ENCODE data around the gene TMEM132A. TPM values are rescaled to one million over a fixed set of nuclear protein-coding genes. Genes with fewer than 3 reads are reported as not detected.

The TMEM132A gene
- total RNA-seq, 1 experiment from 2014 or later, result 84.2 TPM

DNA sequence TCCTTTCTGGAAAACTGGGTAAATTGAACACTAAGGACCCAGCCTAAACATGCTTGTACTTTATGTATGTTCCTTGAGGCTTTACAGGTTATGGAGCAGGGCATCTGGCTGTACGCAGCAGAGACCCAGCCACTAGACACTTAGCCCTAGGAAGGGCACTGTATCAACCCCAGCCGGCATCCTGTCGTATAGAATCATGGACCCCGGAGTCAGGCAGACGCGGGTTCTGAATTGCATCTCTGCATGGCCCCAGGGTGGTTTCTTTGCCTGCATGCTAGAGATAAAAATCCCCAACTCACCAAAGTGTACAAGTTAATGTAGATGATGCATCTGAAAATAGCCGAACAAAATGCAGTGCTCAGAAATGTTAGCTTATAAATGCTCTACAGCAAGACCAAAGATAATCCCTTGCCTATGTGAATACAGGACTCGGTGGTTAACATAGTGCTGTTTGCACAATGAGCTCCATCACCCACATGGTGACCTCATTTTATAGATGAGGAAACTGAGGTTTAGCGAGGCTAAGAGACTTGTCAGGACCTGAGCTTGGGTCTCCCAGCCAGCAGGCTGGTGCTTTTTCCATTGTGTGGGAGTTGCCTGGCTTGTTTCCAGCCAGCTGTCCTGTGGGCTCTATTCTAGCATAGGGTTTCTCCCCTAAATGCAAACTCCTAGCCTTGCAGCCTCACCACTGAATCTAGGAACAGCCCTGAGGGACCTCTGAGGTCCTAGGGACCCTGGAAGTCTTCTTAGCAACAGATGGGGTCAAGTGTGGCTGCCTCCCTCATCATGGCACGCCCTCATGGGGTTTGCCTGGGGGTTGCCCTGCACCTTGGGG is 54.5 kb downstream of the TMEM132A start:
- no peaks in the 10 kb centered on the region for H3K9me2 ChIP-seq (replicated peaks; ENCODE audit: low read length)
- no TSS peak for BruUV-seq (replicated peaks)
- no peaks in the 10 kb centered on the region for H3F3A ChIP-seq (ENCODE audit: low read length, unreplicated experiment)
- no peak overlapping the region for H3K4me2 ChIP-seq (ENCODE audit: low read length)
- no peaks in the 10 kb centered on the region for H3K4me1 ChIP-seq (ENCODE audit: insufficient read depth, low read length)
- POLR2A ChIA-PET (ENCODE audit: unreplicated experiment), result no interaction called here
- no peak for DNase-seq
- no peaks in the 10 kb centered on the region for H4K20me1 ChIP-seq (ENCODE audit: low read length)
- no peaks in the 10 kb centered on the region for H3K36me3 ChIP-seq (ENCODE audit: low read depth, low read length)
- H3K9me3 ChIP-seq (ENCODE audit: low read length), result no peaks in the 10 kb centered on the region
- no peak overlapping the region for H3K4me3 ChIP-seq (ENCODE audit: low read length)
- no peak overlapping the region for H3K9ac ChIP-seq (ENCODE audit: low read length)
- TF ChIP-seq EZH2phosphoT487 (IDR thresholded peaks at IDR 0.05; ENCODE audit: borderline replicate concordance, low read length) (no peak), EZH2 (IDR thresholded peaks at IDR 0.05; ENCODE audit: low read length, unreplicated experiment) (no peak)
- no peaks in the 10 kb centered on the region for H3K79me2 ChIP-seq (ENCODE audit: low read length)
- CTCF ChIA-PET, result no interaction called here
- H2AFZ ChIP-seq (ENCODE audit: low read length), result no peak overlapping the region
- H3K27ac ChIP-seq (ENCODE audit: low read length), result no peak overlapping the region
- H3K27me3 ChIP-seq (ENCODE audit: low read length), result 0 out of 2 replicates have a peak, but pooled peaks cover 4% of the 10 kb centered on the region
- ATAC-seq, result no peak
- intact Hi-C loops (cut with micrococcal nuclease), result no loop called here

DNA sequence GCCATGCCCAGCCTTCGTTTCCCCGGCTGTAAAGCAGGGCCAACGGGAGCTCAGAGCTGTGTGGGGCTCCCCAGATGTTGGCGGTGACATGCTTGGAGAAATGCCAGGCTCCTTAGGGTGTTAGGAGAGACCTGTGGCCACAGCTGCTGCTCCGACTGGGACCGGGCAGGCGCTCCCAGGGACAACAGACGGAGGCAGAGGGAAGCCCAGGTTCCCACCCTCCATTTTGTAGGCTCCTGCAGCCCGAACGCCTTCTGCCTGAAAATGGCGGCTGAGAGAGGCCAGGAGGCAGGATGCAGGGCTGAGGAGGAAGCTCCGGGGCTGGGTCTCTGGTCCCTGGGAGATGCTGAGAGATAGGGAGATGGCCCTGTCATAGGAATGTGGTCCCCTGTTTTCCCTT is 57.3 kb downstream of the TMEM132A start:
- TF ChIP-seq, protein P1, sequence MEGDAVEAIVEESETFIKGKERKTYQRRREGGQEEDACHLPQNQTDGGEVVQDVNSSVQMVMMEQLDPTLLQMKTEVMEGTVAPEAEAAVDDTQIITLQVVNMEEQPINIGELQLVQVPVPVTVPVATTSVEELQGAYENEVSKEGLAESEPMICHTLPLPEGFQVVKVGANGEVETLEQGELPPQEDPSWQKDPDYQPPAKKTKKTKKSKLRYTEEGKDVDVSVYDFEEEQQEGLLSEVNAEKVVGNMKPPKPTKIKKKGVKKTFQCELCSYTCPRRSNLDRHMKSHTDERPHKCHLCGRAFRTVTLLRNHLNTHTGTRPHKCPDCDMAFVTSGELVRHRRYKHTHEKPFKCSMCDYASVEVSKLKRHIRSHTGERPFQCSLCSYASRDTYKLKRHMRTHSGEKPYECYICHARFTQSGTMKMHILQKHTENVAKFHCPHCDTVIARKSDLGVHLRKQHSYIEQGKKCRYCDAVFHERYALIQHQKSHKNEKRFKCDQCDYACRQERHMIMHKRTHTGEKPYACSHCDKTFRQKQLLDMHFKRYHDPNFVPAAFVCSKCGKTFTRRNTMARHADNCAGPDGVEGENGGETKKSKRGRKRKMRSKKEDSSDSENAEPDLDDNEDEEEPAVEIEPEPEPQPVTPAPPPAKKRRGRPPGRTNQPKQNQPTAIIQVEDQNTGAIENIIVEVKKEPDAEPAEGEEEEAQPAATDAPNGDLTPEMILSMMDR (conservative IDR thresholded peaks at IDR 0.05; ENCODE audit: low read depth, low read length), result no peak
- TF ChIP-seq EZH2 (IDR thresholded peaks at IDR 0.05; ENCODE audit: low read length, unreplicated experiment) (no peak), EZH2phosphoT487 (IDR thresholded peaks at IDR 0.05; ENCODE audit: borderline replicate concordance, low read length) (no peak)
- no TSS peak for BruUV-seq (replicated peaks)
- CTCF ChIA-PET, result no interaction called here

DNA sequence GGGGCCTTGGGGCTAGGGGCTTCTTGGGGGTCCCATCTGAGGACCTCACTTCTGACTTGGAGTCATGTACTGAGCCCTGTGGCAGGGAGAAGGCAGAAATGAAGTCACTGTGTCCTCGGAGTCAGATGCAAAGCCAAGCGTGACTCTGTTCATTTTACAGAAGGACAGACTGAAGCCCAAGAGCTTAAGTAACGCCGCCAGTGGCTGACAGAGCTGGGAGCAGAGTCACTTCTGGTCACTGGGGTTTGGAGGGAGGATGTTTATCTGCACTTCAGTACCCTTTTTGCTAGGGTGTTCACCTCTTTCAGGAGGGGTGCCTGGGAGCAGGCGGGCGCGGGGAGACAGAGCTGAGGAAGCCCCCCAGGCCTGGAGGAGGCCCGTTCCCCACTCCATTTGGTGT is 57.9 kb downstream of the TMEM132A start:
- Histone ChIP-seq H3K27ac (ENCODE audit: low read length) (no peak overlapping the region), H3K9me3 (ENCODE audit: low read length) (no peaks in the 10 kb centered on the region), H3K9ac (ENCODE audit: low read length) (no peak overlapping the region), H2AFZ (ENCODE audit: low read length) (no peak overlapping the region), H3K4me2 (ENCODE audit: low read length) (no peak overlapping the region), H3K79me2 (ENCODE audit: low read length) (no peaks in the 10 kb centered on the region), H3K9me2 (replicated peaks; ENCODE audit: low read length) (no peaks in the 10 kb centered on the region), H3K4me3 (ENCODE audit: low read length) (no peak overlapping the region), H3K4me1 (ENCODE audit: insufficient read depth, low read length) (peaks cover 16% of the 10 kb centered on the region), H3K27me3 (ENCODE audit: low read length) (0 out of 2 replicates have a peak, but pooled peaks cover 4% of the 10 kb centered on the region), H3K36me3 (ENCODE audit: low read depth, low read length) (no peaks in the 10 kb centered on the region), H4K20me1 (ENCODE audit: low read length) (no peaks in the 10 kb centered on the region), H3F3A (ENCODE audit: low read length, unreplicated experiment) (no peaks in the 10 kb centered on the region)
- no TSS peak for BruUV-seq (replicated peaks)
- DNase-seq, result no peak
- POLR2A ChIA-PET (ENCODE audit: unreplicated experiment), result no interaction called here
- CTCF ChIA-PET, result no interaction called here
- no peak for ATAC-seq
- TF ChIP-seq EZH2 (IDR thresholded peaks at IDR 0.05; ENCODE audit: low read length, unreplicated experiment) (no peak), EZH2phosphoT487 (IDR thresholded peaks at IDR 0.05; ENCODE audit: borderline replicate concordance, low read length) (no peak)
- TF ChIP-seq, protein P1 (conservative IDR thresholded peaks at IDR 0.05; ENCODE audit: low read depth, low read length), result no peak
- intact Hi-C loops (cut with micrococcal nuclease), result no loop called here

More for the DNA sequence above, 57.3 kb downstream of the TMEM132A start:
- H4K20me1 ChIP-seq (ENCODE audit: low read length), result no peaks in the 10 kb centered on the region
- no peak overlapping the region for H3K9ac ChIP-seq (ENCODE audit: low read length)
- intact Hi-C loops (cut with micrococcal nuclease), result no loop called here
- no peaks in the 10 kb centered on the region for H3K79me2 ChIP-seq (ENCODE audit: low read length)
- no peak overlapping the region for H3K4me2 ChIP-seq (ENCODE audit: low read length)
- H3K27me3 ChIP-seq (ENCODE audit: low read length), result 0 out of 2 replicates have a peak, but pooled peaks cover 4% of the 10 kb centered on the region
- POLR2A ChIA-PET (ENCODE audit: unreplicated experiment), result no interaction called here
- H3K9me3 ChIP-seq (ENCODE audit: low read length), result no peaks in the 10 kb centered on the region
- no peaks in the 10 kb centered on the region for H3K36me3 ChIP-seq (ENCODE audit: low read depth, low read length)
- ATAC-seq (no peak), DNase-seq (no peak)
- no peaks in the 10 kb centered on the region for H3F3A ChIP-seq (ENCODE audit: low read length, unreplicated experiment)
- H3K4me1 ChIP-seq (ENCODE audit: insufficient read depth, low read length), result peaks cover 11% of the 10 kb centered on the region
- H3K27ac ChIP-seq (ENCODE audit: low read length), result no peak overlapping the region
- no peaks in the 10 kb centered on the region for H3K9me2 ChIP-seq (replicated peaks; ENCODE audit: low read length)
- no peak overlapping the region for H2AFZ ChIP-seq (ENCODE audit: low read length)
- H3K4me3 ChIP-seq (ENCODE audit: low read length), result no peak overlapping the region

All from PC-3 (cell line).